ENCODE results near the gene TMEM256. TPM values are rescaled to one million over a fixed set of nuclear protein-coding genes. Genes with fewer than 3 reads are reported as not detected.

Gene TMEM256
- total RNA-seq, 4 donors from 2014 or later = 88.3 to 121 (median 103) TPM

DNA sequence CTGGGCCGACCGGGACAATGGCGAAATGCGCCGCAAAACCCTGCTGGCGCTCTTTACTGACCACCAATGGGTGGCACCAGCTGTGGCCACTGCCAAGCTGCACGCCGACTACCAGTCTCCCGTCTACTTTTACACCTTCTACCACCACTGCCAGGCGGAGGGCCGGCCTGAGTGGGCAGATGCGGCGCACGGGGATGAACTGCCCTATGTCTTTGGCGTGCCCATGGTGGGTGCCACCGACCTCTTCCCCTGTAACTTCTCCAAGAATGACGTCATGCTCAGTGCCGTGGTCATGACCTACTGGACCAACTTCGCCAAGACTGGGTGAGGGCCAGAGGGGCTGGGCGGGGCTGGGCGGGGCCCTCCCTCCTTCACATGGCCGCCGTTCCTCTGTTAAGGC is 11.9 kb upstream of the TMEM256 start:
- no peak for DNase-seq (ENCODE audit: low spot score in 2 of 2)
- Histone ChIP-seq H3K27ac (peak overlapping the region in 1 of 4 donors; percentile 6), H3K9me3 (no peaks in the 10 kb centered on the region), H3K4me1 (peaks cover 0 to 10% (median 0%) of the 10 kb centered on the region in 4 donors), H3K36me3 (peaks cover 0 to 57% (median 0%) of the 10 kb centered on the region in 3 donors), H3K4me3 (no peak overlapping the region), H3K27me3 (no peaks in the 10 kb centered on the region)
- 81 to 85% methylated on average over 19 to 22 of the region's 23 CpGs for WGBS, 2 donors
- no peak for TF ChIP-seq EP300 (IDR thresholded peaks at IDR 0.05)
- TF ChIP-seq, protein P1, sequence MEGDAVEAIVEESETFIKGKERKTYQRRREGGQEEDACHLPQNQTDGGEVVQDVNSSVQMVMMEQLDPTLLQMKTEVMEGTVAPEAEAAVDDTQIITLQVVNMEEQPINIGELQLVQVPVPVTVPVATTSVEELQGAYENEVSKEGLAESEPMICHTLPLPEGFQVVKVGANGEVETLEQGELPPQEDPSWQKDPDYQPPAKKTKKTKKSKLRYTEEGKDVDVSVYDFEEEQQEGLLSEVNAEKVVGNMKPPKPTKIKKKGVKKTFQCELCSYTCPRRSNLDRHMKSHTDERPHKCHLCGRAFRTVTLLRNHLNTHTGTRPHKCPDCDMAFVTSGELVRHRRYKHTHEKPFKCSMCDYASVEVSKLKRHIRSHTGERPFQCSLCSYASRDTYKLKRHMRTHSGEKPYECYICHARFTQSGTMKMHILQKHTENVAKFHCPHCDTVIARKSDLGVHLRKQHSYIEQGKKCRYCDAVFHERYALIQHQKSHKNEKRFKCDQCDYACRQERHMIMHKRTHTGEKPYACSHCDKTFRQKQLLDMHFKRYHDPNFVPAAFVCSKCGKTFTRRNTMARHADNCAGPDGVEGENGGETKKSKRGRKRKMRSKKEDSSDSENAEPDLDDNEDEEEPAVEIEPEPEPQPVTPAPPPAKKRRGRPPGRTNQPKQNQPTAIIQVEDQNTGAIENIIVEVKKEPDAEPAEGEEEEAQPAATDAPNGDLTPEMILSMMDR (IDR thresholded peaks at IDR 0.05) = no peak
- TF ChIP-seq POLR2A (IDR thresholded peaks at IDR 0.05) = no peak

DNA sequence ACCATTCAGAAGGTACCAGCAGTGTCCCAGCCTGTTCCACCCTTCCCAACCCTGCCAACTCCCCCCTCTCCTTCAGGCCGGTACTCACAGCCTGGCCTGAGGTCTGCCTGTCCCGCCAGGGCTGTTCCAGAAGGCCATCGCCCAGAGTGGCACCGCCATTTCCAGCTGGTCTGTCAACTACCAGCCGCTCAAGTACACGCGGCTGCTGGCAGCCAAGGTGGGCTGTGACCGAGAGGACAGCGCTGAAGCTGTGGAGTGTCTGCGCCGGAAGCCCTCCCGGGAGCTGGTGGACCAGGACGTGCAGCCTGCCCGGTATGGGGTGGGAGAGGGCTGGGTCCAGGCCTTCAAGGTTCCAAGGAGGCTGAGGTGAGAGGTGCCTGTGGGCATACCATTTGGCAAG is 10.9 kb upstream of the TMEM256 start:
- 85 to 94% methylated on average over 11 to 14 of the region's 14 CpGs for WGBS, 2 donors
- DNase-seq (ENCODE audit: low spot score in 2 of 2) = no peak
- peaks cover 0 to 66% (median 0%) of the 10 kb centered on the region in 3 donors for H3K36me3 ChIP-seq

DNA sequence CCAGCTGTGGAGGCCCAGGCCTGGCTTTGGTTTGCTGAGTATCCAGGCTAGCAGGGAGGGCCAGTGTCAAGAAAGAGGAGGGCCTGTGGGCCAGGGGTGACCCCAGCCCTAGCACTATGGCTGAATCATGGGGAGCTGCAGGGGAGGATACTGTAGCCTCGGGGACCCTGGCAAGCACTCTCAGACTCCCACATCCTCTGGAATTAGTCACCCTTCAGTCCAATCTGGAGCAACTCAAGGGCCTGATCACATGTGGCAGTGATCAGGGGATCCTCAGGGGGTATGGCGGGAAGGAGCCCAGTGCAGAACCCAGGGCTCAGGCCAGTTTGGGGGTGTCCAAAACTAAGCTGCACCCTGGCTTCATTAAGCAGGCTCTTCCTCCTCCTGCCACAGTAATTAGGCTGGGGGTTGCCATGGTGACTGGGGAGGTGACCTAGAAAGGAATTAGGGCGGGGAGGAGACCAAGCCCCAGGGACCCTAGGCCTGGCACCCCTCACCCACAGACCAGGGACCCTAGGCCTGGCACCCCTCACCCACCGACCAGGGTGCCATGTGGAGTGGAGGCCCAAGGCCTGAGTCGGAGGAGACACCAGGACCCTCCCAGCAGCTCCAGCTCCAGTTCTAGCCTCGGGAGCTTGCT is 9.6 kb upstream of the TMEM256 start:
- Histone ChIP-seq H3K9me3 (no peaks in the 10 kb centered on the region), H3K36me3 (peaks cover 0 to 79% (median 0%) of the 10 kb centered on the region in 3 donors), H3K4me3 (no peak overlapping the region), H3K27ac (peak overlapping the region in 2 of 4 donors; percentile 1 to 16), H3K4me1 (peaks cover 0 to 10% (median 0%) of the 10 kb centered on the region in 4 donors), H3K27me3 (no peaks in the 10 kb centered on the region)
- TF ChIP-seq, protein P1 (IDR thresholded peaks at IDR 0.05) = no peak
- no peak for TF ChIP-seq POLR2A (IDR thresholded peaks at IDR 0.05)
- TF ChIP-seq EP300 (IDR thresholded peaks at IDR 0.05) = no peak
- WGBS, 2 donors = 51 to 78% methylated on average over 5 of the region's 6 CpGs
- DNase-seq (ENCODE audit: low spot score in 2 of 2) = no peak

More for the DNA sequence above, 10.9 kb upstream of the TMEM256 start:
- Histone ChIP-seq H3K9me3 (no peaks in the 10 kb centered on the region), H3K4me1 (peaks cover 0 to 10% (median 0%) of the 10 kb centered on the region in 4 donors), H3K4me3 (no peak overlapping the region), H3K27me3 (no peaks in the 10 kb centered on the region), H3K27ac (no peak overlapping the region)
- TF ChIP-seq, protein P1 (IDR thresholded peaks at IDR 0.05) = no peak
- TF ChIP-seq POLR2A (IDR thresholded peaks at IDR 0.05) (no peak), EP300 (IDR thresholded peaks at IDR 0.05) (no peak)

DNA sequence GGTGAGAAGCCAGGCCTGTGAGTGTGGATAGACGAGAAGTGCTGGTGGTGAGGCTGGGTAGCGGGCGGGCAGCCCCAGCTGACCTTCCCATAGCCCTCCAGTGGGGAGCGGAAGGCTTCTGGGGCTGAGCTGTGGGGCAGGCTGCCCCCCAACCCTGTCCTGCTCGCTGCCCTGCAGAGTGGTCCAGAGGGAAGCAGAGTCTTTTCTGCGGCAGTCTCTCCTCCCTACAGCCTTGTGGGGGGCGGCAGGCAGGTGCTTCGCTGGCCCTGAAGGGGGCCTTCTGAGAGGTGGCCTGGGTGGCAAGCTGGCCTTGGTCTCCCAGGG is 7.5 kb upstream of the TMEM256 start:
- 90 to 92% methylated on average over 8 of the region's 8 CpGs for WGBS, 2 donors
- peaks cover 0 to 67% (median 0%) of the 10 kb centered on the region in 3 donors for H3K36me3 ChIP-seq
- no peak overlapping the region for H3K27ac ChIP-seq
- H3K9me3 ChIP-seq = no peaks in the 10 kb centered on the region
- DNase-seq (ENCODE audit: low spot score in 2 of 2) = no peak
- H3K4me3 ChIP-seq = no peak overlapping the region
- TF ChIP-seq POLR2A (IDR thresholded peaks at IDR 0.05) = no peak
- H3K4me1 ChIP-seq = peaks cover 0 to 22% (median 1%) of the 10 kb centered on the region in 4 donors
- H3K27me3 ChIP-seq = no peaks in the 10 kb centered on the region

DNA sequence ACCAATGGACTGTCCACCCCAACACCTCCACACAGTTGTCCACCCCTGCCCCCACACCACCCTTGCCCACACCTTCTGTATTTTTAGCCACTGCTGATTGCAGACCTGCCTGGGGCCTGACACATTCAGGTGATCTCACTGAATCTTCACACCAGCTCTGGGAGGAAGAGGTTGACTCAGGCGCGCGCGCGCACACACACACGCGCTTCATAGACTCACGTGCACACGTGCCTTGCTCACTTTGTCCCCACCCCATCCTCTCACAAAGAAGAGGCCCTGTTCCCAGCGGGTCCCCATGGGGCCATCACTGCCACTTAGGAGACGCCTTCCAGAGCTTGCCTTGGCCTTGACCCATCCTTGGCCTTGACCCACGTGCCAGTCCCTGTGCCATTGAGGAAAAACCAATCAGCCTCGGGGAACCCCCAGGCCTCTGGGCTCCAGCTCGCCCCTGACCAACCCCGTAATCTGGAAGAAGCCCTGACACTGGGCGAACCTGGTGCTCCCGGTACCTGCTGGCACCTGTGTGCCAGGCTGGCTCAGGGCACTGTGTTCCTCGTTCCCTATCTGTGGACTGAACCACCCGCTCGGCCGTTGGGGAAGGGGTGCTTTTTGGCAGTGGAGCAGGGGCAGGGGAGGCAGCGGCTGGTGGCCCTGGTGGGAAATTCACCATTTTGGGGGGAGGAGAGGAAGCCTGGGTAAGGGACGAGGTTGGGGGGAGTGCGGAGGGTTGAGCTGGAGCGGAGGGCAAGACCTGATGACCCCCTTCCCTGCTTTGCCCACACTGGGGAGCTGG is 6.9 kb upstream of the TMEM256 start:
- WGBS, 2 donors = 82 to 89% methylated on average over 25 of the region's 25 CpGs
- no peak overlapping the region for H3K4me3 ChIP-seq
- no peak overlapping the region for H3K27ac ChIP-seq
- TF ChIP-seq EP300 (IDR thresholded peaks at IDR 0.05) (no peak), POLR2A (IDR thresholded peaks at IDR 0.05) (no peak)
- TF ChIP-seq, protein P1 (IDR thresholded peaks at IDR 0.05) = no peak
- no peak for DNase-seq (ENCODE audit: low spot score in 2 of 2)
- no peaks in the 10 kb centered on the region for H3K27me3 ChIP-seq
- H3K4me1 ChIP-seq = peaks cover 0 to 28% (median 4%) of the 10 kb centered on the region in 4 donors
- H3K36me3 ChIP-seq = peaks cover 0 to 61% (median 0%) of the 10 kb centered on the region in 3 donors
- H3K9me3 ChIP-seq = no peaks in the 10 kb centered on the region

All from tibial nerve (tissue), 4 donors.